ENCODE data around the gene CDH4. TPM values are rescaled to one million over a fixed set of nuclear protein-coding genes. Genes with fewer than 3 reads are reported as not detected.

CDH4 gene
- polyA plus RNA-seq, 4 donors, result 0.09 to 4.1 (median 0.25) TPM

- H3K27ac ChIP-seq (ENCODE audit: low read depth in 1 of 3, low read length in 2 of 3), result no peak overlapping the region
- DNase-seq (no peak), FAIRE-seq (no peak)
- H3K27me3 ChIP-seq (ENCODE audit: control insufficient read depth in 3 of 3, insufficient read depth in 3 of 3, low read length in 3 of 3), result no peaks in the 10 kb centered on the region
- H3K9me3 ChIP-seq (ENCODE audit: control insufficient read depth in 2 of 2, insufficient read depth in 1 of 2, low read depth in 1 of 2, low read length in 1 of 2), result no peaks in the 10 kb centered on the region
- no peak overlapping the region for H3K4me3 ChIP-seq (ENCODE audit: low read depth in 1 of 3, low read length in 3 of 3)
- WGBS, 3 donors, result 81 to 86% (median 83%) methylated on average over 31 of the region's 31 CpGs
- no peaks in the 10 kb centered on the region for H3K4me1 ChIP-seq (ENCODE audit: control insufficient read depth in 3 of 3, insufficient read depth in 2 of 3, low read depth in 1 of 3, low read length in 2 of 3)
- H3K36me3 ChIP-seq (ENCODE audit: control insufficient read depth in 3 of 3, insufficient read depth in 2 of 3, low read depth in 1 of 3, low read length in 3 of 3), result no peaks in the 10 kb centered on the region
Observed at GRCh38 chr20:61856626-61857413, 604.8 kb downstream of the CDH4 start.

DNA sequence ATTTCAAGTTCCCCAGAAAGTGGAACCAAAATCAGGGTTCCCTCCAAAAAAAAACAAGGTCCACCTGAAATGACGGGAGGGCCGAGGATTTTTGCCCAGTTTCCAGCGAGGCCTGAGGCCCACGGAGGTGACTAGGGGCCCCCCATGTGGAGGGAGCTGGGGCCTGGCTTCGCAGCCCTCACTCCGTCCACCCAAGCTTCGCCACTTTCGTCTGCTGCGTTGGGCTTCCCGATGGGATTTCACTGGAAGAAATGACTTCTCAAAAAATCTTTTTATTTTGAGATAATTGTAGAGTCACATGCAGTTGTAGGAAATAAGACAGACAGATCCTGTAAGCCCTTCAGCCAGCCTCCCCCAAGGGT, 605.3 kb downstream of the CDH4 start:
- H3K27me3 ChIP-seq (ENCODE audit: control insufficient read depth in 3 of 3, insufficient read depth in 3 of 3, low read length in 3 of 3), result no peaks in the 10 kb centered on the region
- FAIRE-seq (no peak), DNase-seq (no peak)
- no peak overlapping the region for H3K4me3 ChIP-seq (ENCODE audit: low read depth in 1 of 3, low read length in 3 of 3)
- no peaks in the 10 kb centered on the region for H3K9me3 ChIP-seq (ENCODE audit: control insufficient read depth in 2 of 2, insufficient read depth in 1 of 2, low read depth in 1 of 2, low read length in 1 of 2)
- WGBS, 3 donors, result 74 to 82% (median 77%) methylated on average over 10 of the region's 10 CpGs
- no peaks in the 10 kb centered on the region for H3K36me3 ChIP-seq (ENCODE audit: control insufficient read depth in 3 of 3, insufficient read depth in 2 of 3, low read depth in 1 of 3, low read length in 3 of 3)
- H3K4me1 ChIP-seq (ENCODE audit: control insufficient read depth in 3 of 3, insufficient read depth in 2 of 3, low read depth in 1 of 3, low read length in 2 of 3), result no peaks in the 10 kb centered on the region
- H3K27ac ChIP-seq (ENCODE audit: low read depth in 1 of 3, low read length in 2 of 3), result no peak overlapping the region

DNA sequence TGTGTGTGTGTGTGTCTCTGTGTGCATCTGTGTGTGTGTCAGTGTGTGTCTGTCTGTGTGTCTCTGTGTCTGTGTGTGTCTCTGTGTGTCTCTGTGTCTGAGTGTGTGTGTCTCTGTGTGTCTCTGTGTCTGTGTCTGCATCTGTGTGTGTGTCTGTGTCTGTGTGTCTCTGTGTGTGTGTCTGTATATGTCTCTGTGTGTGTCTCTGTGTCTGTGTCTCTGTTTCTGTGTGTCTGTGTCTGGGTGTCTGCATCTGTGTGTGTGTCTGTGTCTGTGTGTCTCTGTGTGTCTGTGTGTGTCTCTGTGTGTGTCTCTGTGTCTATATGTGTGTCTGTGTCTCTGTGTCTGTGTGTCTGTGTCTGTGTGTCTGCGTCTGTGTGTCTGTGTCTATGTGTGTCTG, 605.8 kb downstream of the CDH4 start:
- FAIRE-seq, result no peak
- 86 to 100% (median 86%) methylated on average over 1 of the region's 1 CpG for WGBS, 3 donors
- no peaks in the 10 kb centered on the region for H3K36me3 ChIP-seq (ENCODE audit: control insufficient read depth in 3 of 3, insufficient read depth in 2 of 3, low read depth in 1 of 3, low read length in 3 of 3)

GRCh38 chr20:61859767-61860166, 607.7 kb downstream of the CDH4 start:
- Histone ChIP-seq H3K4me3 (ENCODE audit: low read depth in 1 of 3, low read length in 3 of 3) (no peak overlapping the region), H3K4me1 (ENCODE audit: control insufficient read depth in 3 of 3, insufficient read depth in 2 of 3, low read depth in 1 of 3, low read length in 2 of 3) (no peaks in the 10 kb centered on the region), H3K9me3 (ENCODE audit: control insufficient read depth in 2 of 2, insufficient read depth in 1 of 2, low read depth in 1 of 2, low read length in 1 of 2) (no peaks in the 10 kb centered on the region), H3K27me3 (ENCODE audit: control insufficient read depth in 3 of 3, insufficient read depth in 3 of 3, low read length in 3 of 3) (no peaks in the 10 kb centered on the region), H3K36me3 (ENCODE audit: control insufficient read depth in 3 of 3, insufficient read depth in 2 of 3, low read depth in 1 of 3, low read length in 3 of 3) (no peaks in the 10 kb centered on the region), H3K27ac (ENCODE audit: low read depth in 1 of 3, low read length in 2 of 3) (no peak overlapping the region)
- FAIRE-seq (no peak), DNase-seq (no peak)
- 83 to 90% (median 87%) methylated on average over 13 of the region's 13 CpGs for WGBS, 3 donors

More for the DNA sequence above, 605.8 kb downstream of the CDH4 start:
- Histone ChIP-seq H3K4me3 (ENCODE audit: low read depth in 1 of 3, low read length in 3 of 3) (no peak overlapping the region), H3K27ac (ENCODE audit: low read depth in 1 of 3, low read length in 2 of 3) (no peak overlapping the region), H3K27me3 (ENCODE audit: control insufficient read depth in 3 of 3, insufficient read depth in 3 of 3, low read length in 3 of 3) (no peaks in the 10 kb centered on the region), H3K4me1 (ENCODE audit: control insufficient read depth in 3 of 3, insufficient read depth in 2 of 3, low read depth in 1 of 3, low read length in 2 of 3) (no peaks in the 10 kb centered on the region), H3K9me3 (ENCODE audit: control insufficient read depth in 2 of 2, insufficient read depth in 1 of 2, low read depth in 1 of 2, low read length in 1 of 2) (no peaks in the 10 kb centered on the region)
- no peak for DNase-seq

GRCh38 chr20:61860260-61860987, 608.4 kb downstream of the CDH4 start:
- Histone ChIP-seq H3K27ac (ENCODE audit: low read depth in 1 of 3, low read length in 2 of 3) (no peak overlapping the region), H3K9me3 (ENCODE audit: control insufficient read depth in 2 of 2, insufficient read depth in 1 of 2, low read depth in 1 of 2, low read length in 1 of 2) (no peaks in the 10 kb centered on the region), H3K36me3 (ENCODE audit: control insufficient read depth in 3 of 3, insufficient read depth in 2 of 3, low read depth in 1 of 3, low read length in 3 of 3) (no peaks in the 10 kb centered on the region), H3K4me3 (ENCODE audit: low read depth in 1 of 3, low read length in 3 of 3) (no peak overlapping the region), H3K27me3 (ENCODE audit: control insufficient read depth in 3 of 3, insufficient read depth in 3 of 3, low read length in 3 of 3) (no peaks in the 10 kb centered on the region), H3K4me1 (ENCODE audit: control insufficient read depth in 3 of 3, insufficient read depth in 2 of 3, low read depth in 1 of 3, low read length in 2 of 3) (no peaks in the 10 kb centered on the region)
- DNase-seq (no peak), FAIRE-seq (no peak)
- 50 to 65% (median 54%) methylated on average over 8 of the region's 8 CpGs for WGBS, 3 donors

- WGBS, 3 donors, result 79 to 88% (median 79%) methylated on average over 33 of the region's 33 CpGs
- Histone ChIP-seq H3K4me1 (ENCODE audit: control insufficient read depth in 3 of 3, insufficient read depth in 2 of 3, low read depth in 1 of 3, low read length in 2 of 3) (no peaks in the 10 kb centered on the region), H3K9me3 (ENCODE audit: control insufficient read depth in 2 of 2, insufficient read depth in 1 of 2, low read depth in 1 of 2, low read length in 1 of 2) (no peaks in the 10 kb centered on the region), H3K4me3 (ENCODE audit: low read depth in 1 of 3, low read length in 3 of 3) (no peak overlapping the region), H3K27me3 (ENCODE audit: control insufficient read depth in 3 of 3, insufficient read depth in 3 of 3, low read length in 3 of 3) (peaks cover 0 to 2% (median 0%) of the 10 kb centered on the region in 3 donors), H3K27ac (ENCODE audit: low read depth in 1 of 3, low read length in 2 of 3) (no peak overlapping the region), H3K36me3 (ENCODE audit: control insufficient read depth in 3 of 3, insufficient read depth in 2 of 3, low read depth in 1 of 3, low read length in 3 of 3) (no peaks in the 10 kb centered on the region)
- no peak for DNase-seq
- no peak for FAIRE-seq
Observed at GRCh38 chr20:61861054-61861841, 609.2 kb downstream of the CDH4 start.

DNA sequence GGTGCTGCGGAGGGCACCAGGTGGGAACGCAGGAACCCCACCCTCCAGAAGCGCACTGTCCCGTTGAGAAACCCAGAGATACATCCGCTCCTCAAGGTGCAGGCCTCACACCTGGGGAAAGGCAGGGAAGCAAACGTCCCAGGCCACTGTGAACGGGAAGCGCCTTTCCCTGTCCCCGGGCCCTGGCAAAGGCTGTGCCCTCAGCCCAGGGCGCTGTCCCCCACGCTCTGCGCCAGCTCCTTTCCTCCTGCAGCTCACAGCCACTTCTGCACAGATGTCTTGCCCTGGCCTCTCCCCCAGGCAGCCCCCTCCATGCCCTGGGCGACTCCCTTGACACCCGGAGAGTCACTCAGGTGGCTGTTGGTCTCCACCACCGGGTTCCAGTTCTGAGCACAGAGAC, 609.8 kb downstream of the CDH4 start:
- Histone ChIP-seq H3K27ac (ENCODE audit: low read depth in 1 of 3, low read length in 2 of 3) (no peak overlapping the region), H3K4me3 (ENCODE audit: low read depth in 1 of 3, low read length in 3 of 3) (no peak overlapping the region), H3K36me3 (ENCODE audit: control insufficient read depth in 3 of 3, insufficient read depth in 2 of 3, low read depth in 1 of 3, low read length in 3 of 3) (no peaks in the 10 kb centered on the region), H3K4me1 (ENCODE audit: control insufficient read depth in 3 of 3, insufficient read depth in 2 of 3, low read depth in 1 of 3, low read length in 2 of 3) (no peaks in the 10 kb centered on the region), H3K27me3 (ENCODE audit: control insufficient read depth in 3 of 3, insufficient read depth in 3 of 3, low read length in 3 of 3) (peaks cover 0 to 2% (median 0%) of the 10 kb centered on the region in 3 donors), H3K9me3 (ENCODE audit: control insufficient read depth in 2 of 2, insufficient read depth in 1 of 2, low read depth in 1 of 2, low read length in 1 of 2) (no peaks in the 10 kb centered on the region)
- DNase-seq, result no peak
- FAIRE-seq, result no peak
- WGBS, 3 donors, result 86 to 88% (median 87%) methylated on average over 15 of the region's 15 CpGs

DNA sequence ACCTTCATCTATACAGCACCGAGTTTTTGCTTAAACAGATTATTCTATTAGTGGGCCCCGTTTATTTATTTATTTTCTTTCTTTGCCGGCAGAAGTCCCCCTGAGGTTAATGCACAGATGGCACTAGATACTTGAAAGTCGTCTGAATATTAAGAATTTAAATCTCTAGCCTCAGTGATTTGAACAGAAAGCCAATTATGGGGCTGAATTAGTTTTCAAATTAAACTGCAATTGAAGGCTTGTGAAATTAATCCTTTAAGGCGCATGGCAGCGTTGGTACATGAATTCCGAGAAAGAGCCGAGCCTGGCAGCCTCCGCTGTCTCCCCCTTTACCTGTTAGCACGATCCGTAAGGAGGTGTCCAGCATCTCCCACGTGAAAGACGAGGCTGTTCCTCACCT, 610.8 kb downstream of the CDH4 start:
- H3K27me3 ChIP-seq (ENCODE audit: control insufficient read depth in 3 of 3, insufficient read depth in 3 of 3, low read length in 3 of 3), result peaks cover 0 to 2% (median 0%) of the 10 kb centered on the region in 3 donors
- no peak overlapping the region for H3K27ac ChIP-seq (ENCODE audit: low read depth in 1 of 3, low read length in 2 of 3)
- no peak overlapping the region for H3K4me3 ChIP-seq (ENCODE audit: low read depth in 1 of 3, low read length in 3 of 3)
- no peaks in the 10 kb centered on the region for H3K9me3 ChIP-seq (ENCODE audit: control insufficient read depth in 2 of 2, insufficient read depth in 1 of 2, low read depth in 1 of 2, low read length in 1 of 2)
- FAIRE-seq (no peak), DNase-seq (no peak)
- 75 to 79% (median 77%) methylated on average over 13 of the region's 13 CpGs for WGBS, 3 donors
- no peaks in the 10 kb centered on the region for H3K4me1 ChIP-seq (ENCODE audit: control insufficient read depth in 3 of 3, insufficient read depth in 2 of 3, low read depth in 1 of 3, low read length in 2 of 3)
- H3K36me3 ChIP-seq (ENCODE audit: control insufficient read depth in 3 of 3, insufficient read depth in 2 of 3, low read depth in 1 of 3, low read length in 3 of 3), result no peaks in the 10 kb centered on the region
